ENCODE data around the gene GRID2. TPM values are rescaled to one million over a fixed set of nuclear protein-coding genes. Genes with fewer than 3 reads are reported as not detected.

Gene GRID2
- not detected in 2 replicates for total RNA-seq (2022)
- percentile 4 among the genes with signal in this experiment for Bru-seq, nascent RNA
- BruChase-seq, experiment 1, labeled RNA remaining after a 6-hour chase: percentile 4 among the genes with signal in this experiment
- percentile 5 among the genes with signal in this experiment for BruChase-seq, experiment 2, labeled RNA remaining after a 2-hour chase
- long read RNA-seq: 0 reads

GRCh38 chr4:92303621-92304027 is at the start of gene GRID2:
GRID2 (plus strand) TSS chr4:92303966.
- peaks cover 6% of the 10 kb centered on the region for H3K36me3 Mint-ChIP-seq (ENCODE audit: insufficient read depth, unreplicated experiment)
- ChIA-PET POLR2A (interaction anchor here (0.6 to 1.2 kb wide), 2 partner anchors 29 to 39 kb away, joined by 3 read pairs; no protein-coding TSS in a partner anchor), CTCF (interaction anchor here (0.6 to 1.2 kb wide), 8 partner anchors 83 to 1884 kb away, joined by 3 to 4 read pairs (median 4); no protein-coding TSS in a partner anchor)
- no TSS peak for BruUV-seq (replicated peaks)
- peaks cover 15% of the 10 kb centered on the region for H3K4me1 Mint-ChIP-seq (ENCODE audit: insufficient read depth, unreplicated experiment)
- peaks cover 14% of the 10 kb centered on the region for H3K27me3 Mint-ChIP-seq (ENCODE audit: insufficient read depth, unreplicated experiment)
- DNase-seq (ENCODE audit: unreplicated experiment): peak; percentile 36
- no peaks in the 10 kb centered on the region for H3K9me3 Mint-ChIP-seq (ENCODE audit: unreplicated experiment)
- intact Hi-C loops (cut with micrococcal nuclease): no loop called here
- peak within 1 kb of the TSS; percentile 10 for H3K27ac Mint-ChIP-seq (ENCODE audit: low read depth, unreplicated experiment)
- peak within 1 kb of the TSS; percentile 58 for H3K4me3 Mint-ChIP-seq (ENCODE audit: unreplicated experiment)
- no peak for TF ChIP-seq CTCF (IDR thresholded peaks at IDR 0.05; ENCODE audit: unreplicated experiment)

- intact Hi-C loops (cut with micrococcal nuclease): no loop called here
- H3K27me3 Mint-ChIP-seq (ENCODE audit: insufficient read depth, unreplicated experiment): no peaks in the 10 kb centered on the region
- no peak for TF ChIP-seq CTCF (IDR thresholded peaks at IDR 0.05; ENCODE audit: unreplicated experiment)
Observed at GRCh38 chr4:92253986-92254671, 49.6 kb upstream of the GRID2 start.

GRCh38 chr4:92254767-92255442 is 48.9 kb upstream of the GRID2 start:
- no peak for DNase-seq (ENCODE audit: unreplicated experiment)
- H3K27ac Mint-ChIP-seq (ENCODE audit: low read depth, unreplicated experiment): no peak overlapping the region
- intact Hi-C loops (cut with micrococcal nuclease): no loop called here
- no peak overlapping the region for H3K4me3 Mint-ChIP-seq (ENCODE audit: unreplicated experiment)
- no peaks in the 10 kb centered on the region for H3K4me1 Mint-ChIP-seq (ENCODE audit: insufficient read depth, unreplicated experiment)
- no peaks in the 10 kb centered on the region for H3K36me3 Mint-ChIP-seq (ENCODE audit: insufficient read depth, unreplicated experiment)
- ChIA-PET POLR2A (no interaction called here), CTCF (no interaction called here)
- no peaks in the 10 kb centered on the region for H3K9me3 Mint-ChIP-seq (ENCODE audit: unreplicated experiment)
- TF ChIP-seq CTCF (IDR thresholded peaks at IDR 0.05; ENCODE audit: unreplicated experiment): no peak
- BruUV-seq (replicated peaks): no TSS peak
- no peaks in the 10 kb centered on the region for H3K27me3 Mint-ChIP-seq (ENCODE audit: insufficient read depth, unreplicated experiment)

More at GRCh38 chr4:92253986-92254671, 49.6 kb upstream of the GRID2 start:
- BruUV-seq (replicated peaks): no TSS peak
- Mint-ChIP-seq H3K9me3 (ENCODE audit: unreplicated experiment) (no peaks in the 10 kb centered on the region), H3K27ac (ENCODE audit: low read depth, unreplicated experiment) (no peak overlapping the region), H3K4me3 (ENCODE audit: unreplicated experiment) (no peak overlapping the region), H3K4me1 (ENCODE audit: insufficient read depth, unreplicated experiment) (no peaks in the 10 kb centered on the region), H3K36me3 (ENCODE audit: insufficient read depth, unreplicated experiment) (no peaks in the 10 kb centered on the region)
- CTCF ChIA-PET: no interaction called here
- POLR2A ChIA-PET: no interaction called here
- DNase-seq (ENCODE audit: unreplicated experiment): no peak

- BruUV-seq (replicated peaks): no TSS peak
- no peaks in the 10 kb centered on the region for H3K36me3 Mint-ChIP-seq (ENCODE audit: insufficient read depth, unreplicated experiment)
- no peak overlapping the region for H3K27ac Mint-ChIP-seq (ENCODE audit: low read depth, unreplicated experiment)
- ChIA-PET CTCF (interaction anchor here (0.6 kb wide), 1 partner anchor 1885 kb away, joined by 3 read pairs; no protein-coding TSS in a partner anchor), POLR2A (no interaction called here)
- intact Hi-C loops (cut with micrococcal nuclease): no loop called here
- no peak for DNase-seq (ENCODE audit: unreplicated experiment)
- H3K4me1 Mint-ChIP-seq (ENCODE audit: insufficient read depth, unreplicated experiment): no peaks in the 10 kb centered on the region
- no peaks in the 10 kb centered on the region for H3K27me3 Mint-ChIP-seq (ENCODE audit: insufficient read depth, unreplicated experiment)
- H3K4me3 Mint-ChIP-seq (ENCODE audit: unreplicated experiment): no peak overlapping the region
- TF ChIP-seq CTCF (IDR thresholded peaks at IDR 0.05; ENCODE audit: unreplicated experiment): no peak
- H3K9me3 Mint-ChIP-seq (ENCODE audit: unreplicated experiment): no peaks in the 10 kb centered on the region
Observed at GRCh38 chr4:92255920-92256244, 47.9 kb upstream of the GRID2 start.

All from MCF 10A (cell line).